CD14-positive monocyte (primary cell): ENCODE measurements around the gene SLC39A3. TPM values are rescaled to one million over a fixed set of nuclear protein-coding genes. Genes with fewer than 3 reads are reported as not detected.

Source experiments
- DNase-seq, 3 donors: peaks; one replicate each; pipeline ENCODE4 v3.0.0-alpha.2; 2011 to 2022
- H2AFZ ChIP-seq: 2 replicates; pipeline ENCODE4 v1.6.0; 2012; ENCODE audit warnings: mild to moderate bottlenecking, low read depth, low read length, inconsistent platforms; ENCODE audit not compliant: insufficient read depth, poor library complexity, severe bottlenecking
- H3K27ac ChIP-seq, 2 donors: 1 replicate in 1 of 2; 2 replicates in 1 of 2; pipeline ENCODE4 v1.5.1; 2012 to 2013; ENCODE audit warnings: low read length in 2 of 2, control low read depth in 1 of 2, inconsistent platforms in 1 of 2, low read depth in 1 of 2, mild to moderate bottlenecking in 1 of 2
- H3K27me3 ChIP-seq, 2 donors: one replicate each; pipeline versions ENCODE4 v1.6.0 to v1.6.1; 2011 to 2013; ENCODE audit warnings: low read length in 2 of 2; ENCODE audit not compliant: control insufficient read depth in 2 of 2, insufficient read depth in 2 of 2
- H3K36me3 ChIP-seq, 2 donors: replicated peaks in 1 of 2; 1 replicate in 1 of 2; 2 replicates in 1 of 2; pipeline versions ENCODE4 v1.5.1 to v1.6.1; 2012 to 2013; ENCODE audit warnings: low read length in 2 of 2, control low read depth in 1 of 2, inconsistent platforms in 1 of 2, mild to moderate bottlenecking in 1 of 2; ENCODE audit not compliant: insufficient read depth in 2 of 2, control insufficient read depth in 1 of 2
- H3K4me1 ChIP-seq, 2 donors: 1 replicate in 1 of 2; 2 replicates in 1 of 2; pipeline versions ENCODE4 v1.5.1 to v1.6.1; 2012 to 2013; ENCODE audit warnings: low read length in 2 of 2, control low read depth in 1 of 2, inconsistent platforms in 1 of 2, mild to moderate bottlenecking in 1 of 2, moderate library complexity in 1 of 2; ENCODE audit not compliant: insufficient read depth in 2 of 2, control insufficient read depth in 1 of 2
- H3K4me2 ChIP-seq: replicated peaks from 2 replicates; pipeline ENCODE3; 2012; ENCODE audit warnings: low read length, moderate library complexity, mild to moderate bottlenecking; ENCODE audit not compliant: poor library complexity, severe bottlenecking; ENCODE audit errors: extremely low read depth
- H3K4me3 ChIP-seq, 3 experiments: fragments of 200-600 bp in 1 of 3; sonication (generic) in 1 of 3; replicated peaks in 1 of 3; 1 replicate in 2 of 3; 2 replicates in 1 of 3; pipeline ENCODE4 v1.5.1; 2011 to 2013; ENCODE audit warnings: low read length in 3 of 3, mild to moderate bottlenecking in 3 of 3, control low read depth in 2 of 3, low read depth in 2 of 3, inconsistent platforms in 1 of 3, moderate library complexity in 1 of 3
- H3K79me2 ChIP-seq: 2 replicates; pipeline ENCODE4 v1.6.0; 2012; ENCODE audit warnings: mild to moderate bottlenecking, control low read depth, inconsistent platforms, low read length, moderate library complexity; ENCODE audit not compliant: insufficient read depth
- H3K9ac ChIP-seq: 2 replicates; pipeline ENCODE4 v1.6.0; 2017; ENCODE audit warnings: low read length, mild to moderate bottlenecking; ENCODE audit not compliant: insufficient read depth, poor library complexity, severe bottlenecking
- H3K9me3 ChIP-seq, 2 donors: replicated peaks in 1 of 2; 1 replicate in 1 of 2; 2 replicates in 1 of 2; pipeline versions ENCODE4 v1.5.1 to v1.6.1; 2012 to 2013; ENCODE audit warnings: low read length in 2 of 2, control low read depth in 1 of 2; ENCODE audit not compliant: control insufficient read depth in 1 of 2, insufficient read depth in 1 of 2
- H4K20me1 ChIP-seq: 2 replicates; pipeline ENCODE4 v1.6.0; 2012; ENCODE audit warnings: mild to moderate bottlenecking, low read length, control low read depth, moderate library complexity; ENCODE audit not compliant: insufficient read depth
- H3K27ac Mint-ChIP-seq, 7 donors: one replicate each; pipeline ENCODE4 v1.8.0; 2020; ENCODE audit warnings: mild to moderate bottlenecking in 7 of 7, mixed read lengths in 7 of 7, moderate library complexity in 6 of 7, inconsistent platforms in 2 of 7
- H3K27me3 Mint-ChIP-seq, 3 donors: one replicate each; pipeline ENCODE4 v1.8.0; 2021 to 2022; ENCODE audit warnings: low read depth in 3 of 3, mild to moderate bottlenecking in 3 of 3, mixed read lengths in 3 of 3, moderate library complexity in 3 of 3, inconsistent platforms in 1 of 3
- H3K36me3 Mint-ChIP-seq, 2 donors: one replicate each; pipeline ENCODE4 v1.8.0; 2020; ENCODE audit warnings: mixed read lengths in 2 of 2, inconsistent platforms in 1 of 2, mild to moderate bottlenecking in 1 of 2
- H3K4me1 Mint-ChIP-seq: one replicate; pipeline ENCODE4 v1.8.0; 2020; ENCODE audit warnings: mild to moderate bottlenecking, mixed read lengths
- H3K4me3 Mint-ChIP-seq, 2 donors: one replicate each; pipeline ENCODE4 v1.8.0; 2020; ENCODE audit warnings: mild to moderate bottlenecking in 2 of 2, mixed read lengths in 2 of 2, moderate library complexity in 1 of 2
- H3K9me3 Mint-ChIP-seq, 7 donors: one replicate each; pipeline ENCODE4 v1.8.0; 2020 to 2022; ENCODE audit warnings: mixed read lengths in 7 of 7, mild to moderate bottlenecking in 6 of 7, moderate library complexity in 6 of 7, inconsistent platforms in 2 of 7
- CTCF ChIP-seq: fragments of 200-600 bp; IDR thresholded peaks from one replicate; pipeline ENCODE4 v1.8.0; 2022; ENCODE audit warnings: antibody characterized with exemption, mild to moderate bottlenecking
- WGBS: methylation state at CpG from one replicate; pipeline ENCODE4 v1.1.5; 2013; ENCODE audit warnings: missing lambda C conversion rate; ENCODE audit not compliant: insufficient coverage; 5-methylcytosine and 5-hydroxymethylcytosine counted together
- intact Hi-C, 2 donors: fragments of 100-400 bp; cut with micrococcal nuclease; formaldehyde crosslinking; loops; one replicate each; pipeline versions ENCODE4 v1.15.0 to v1.15.1; 2023
- polyA plus RNA-seq, 3 donors: library from polyadenylated mRNA; depleted of rRNA in 1 of 3; unstranded in 2 of 3; stranded (reverse) in 1 of 3; fragments of 300-500 nt in 2 of 3; fragments of >200 nt in 1 of 3; fragmentation: Illumina TruSeq in 2 of 3; gene quantifications; 1 replicate in 2 of 3; 2 replicates in 1 of 3; pipeline ENCODE4 v1.2.3, GENCODE V29; 2012 to 2021

Gene SLC39A3
- polyA plus RNA-seq, 3 donors, result 14.2 to 39.5 (median 37.0) TPM

GRCh38 chr19:2734589-2735288, 5.1 kb downstream of the SLC39A3 start:
- Histone ChIP-seq H3K27me3 (no peaks in the 10 kb centered on the region), H3K36me3 (peaks cover 26 to 53% of the 10 kb centered on the region in 2 donors), H3K4me3 (no peak overlapping the region), H3K4me1 (peaks cover 11 to 26% of the 10 kb centered on the region in 2 donors), H3K27ac (no peak overlapping the region), H2AFZ (no peak overlapping the region), H3K4me2 (no peak overlapping the region), H3K79me2 (peaks cover 27% of the 10 kb centered on the region), H3K9ac (no peak overlapping the region), H4K20me1 (no peaks in the 10 kb centered on the region), H3K9me3 (no peaks in the 10 kb centered on the region)
- peaks cover 0 to 3% (median 0%) of the 10 kb centered on the region in 7 donors for H3K9me3 Mint-ChIP-seq
- H3K4me1 Mint-ChIP-seq, result peaks cover 24% of the 10 kb centered on the region
- DNase-seq, result no peak
- 94% methylated on average over 20 of the region's 26 CpGs for WGBS
- H3K27me3 Mint-ChIP-seq, result peaks cover 0 to 2% (median 0%) of the 10 kb centered on the region in 3 donors
- peaks cover 35 to 52% of the 10 kb centered on the region in 2 donors for H3K36me3 Mint-ChIP-seq
- intact Hi-C loops, result no loop called here
- no peak overlapping the region for H3K4me3 Mint-ChIP-seq
- no peak for TF ChIP-seq CTCF
- H3K27ac Mint-ChIP-seq, result peak overlapping the region in 1 of 7 donors; percentile 54

GRCh38 chr19:2733930-2734588, 5.8 kb downstream of the SLC39A3 start:
- Mint-ChIP-seq H3K27me3 (peaks cover 0 to 2% (median 0%) of the 10 kb centered on the region in 3 donors), H3K9me3 (peaks cover 0 to 3% (median 0%) of the 10 kb centered on the region in 7 donors), H3K36me3 (peaks cover 35 to 52% of the 10 kb centered on the region in 2 donors), H3K4me3 (no peak overlapping the region), H3K27ac (no peak overlapping the region), H3K4me1 (peaks cover 20% of the 10 kb centered on the region)
- H3K36me3 ChIP-seq, result peaks cover 26 to 53% of the 10 kb centered on the region in 2 donors
- no peak for DNase-seq
- H3K79me2 ChIP-seq, result peaks cover 20% of the 10 kb centered on the region
- TF ChIP-seq CTCF, result no peak
- H3K27ac ChIP-seq, result no peak overlapping the region
- H2AFZ ChIP-seq, result no peak overlapping the region
- intact Hi-C loops, result no loop called here
- 95% methylated on average over 34 of the region's 35 CpGs for WGBS
- H4K20me1 ChIP-seq, result no peaks in the 10 kb centered on the region
- H3K4me3 ChIP-seq, result no peak overlapping the region
- H3K4me2 ChIP-seq, result no peak overlapping the region
- no peaks in the 10 kb centered on the region for H3K27me3 ChIP-seq
- H3K4me1 ChIP-seq, result peaks cover 5 to 21% of the 10 kb centered on the region in 2 donors
- no peak overlapping the region for H3K9ac ChIP-seq
- no peaks in the 10 kb centered on the region for H3K9me3 ChIP-seq
